LNCaP clone FGC (cell line): ENCODE results near the gene C10orf53.

Experiments
- DNase-seq: peaks from one replicate; pipeline ENCODE4 v3.0.0-alpha.2; 2011; ENCODE audit warnings: low read depth
- H3K4me3 ChIP-seq: 2 replicates; pipeline ENCODE4 v1.5.1; 2011; ENCODE audit warnings: mild to moderate bottlenecking, low read depth, low read length, control low read depth
- TF ChIP-seq, protein P1 (sequence below): IDR thresholded peaks from 2 replicates; pipeline ENCODE4 v1.5.1; 2012; ENCODE audit warnings: mild to moderate bottlenecking; ENCODE audit not compliant: control insufficient read depth, insufficient read depth; ENCODE audit errors: extremely low read depth

The C10orf53 gene

DNA sequence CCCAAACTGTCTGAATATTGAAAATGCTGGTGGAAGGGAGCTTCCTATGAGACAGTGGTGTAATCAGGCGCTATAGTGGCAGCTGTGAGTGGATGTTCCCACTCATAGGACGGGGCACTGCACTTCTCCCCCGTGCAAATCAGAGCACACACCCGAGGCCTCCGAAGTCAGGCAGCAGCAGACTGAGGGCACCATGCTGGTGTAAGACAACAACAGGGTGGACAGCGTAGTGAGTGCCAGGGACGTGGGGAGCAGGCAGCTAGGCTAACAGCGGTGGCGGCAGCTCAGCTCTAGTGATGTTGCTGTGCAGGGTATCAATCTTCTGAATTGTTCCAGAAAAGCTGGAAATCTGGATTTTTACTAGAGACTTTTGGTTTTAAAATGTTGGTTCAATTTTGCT lies 19.2 kb downstream of the C10orf53 start:
- no peak overlapping the region for H3K4me3 ChIP-seq
- no peak for DNase-seq
- TF ChIP-seq, protein P1, sequence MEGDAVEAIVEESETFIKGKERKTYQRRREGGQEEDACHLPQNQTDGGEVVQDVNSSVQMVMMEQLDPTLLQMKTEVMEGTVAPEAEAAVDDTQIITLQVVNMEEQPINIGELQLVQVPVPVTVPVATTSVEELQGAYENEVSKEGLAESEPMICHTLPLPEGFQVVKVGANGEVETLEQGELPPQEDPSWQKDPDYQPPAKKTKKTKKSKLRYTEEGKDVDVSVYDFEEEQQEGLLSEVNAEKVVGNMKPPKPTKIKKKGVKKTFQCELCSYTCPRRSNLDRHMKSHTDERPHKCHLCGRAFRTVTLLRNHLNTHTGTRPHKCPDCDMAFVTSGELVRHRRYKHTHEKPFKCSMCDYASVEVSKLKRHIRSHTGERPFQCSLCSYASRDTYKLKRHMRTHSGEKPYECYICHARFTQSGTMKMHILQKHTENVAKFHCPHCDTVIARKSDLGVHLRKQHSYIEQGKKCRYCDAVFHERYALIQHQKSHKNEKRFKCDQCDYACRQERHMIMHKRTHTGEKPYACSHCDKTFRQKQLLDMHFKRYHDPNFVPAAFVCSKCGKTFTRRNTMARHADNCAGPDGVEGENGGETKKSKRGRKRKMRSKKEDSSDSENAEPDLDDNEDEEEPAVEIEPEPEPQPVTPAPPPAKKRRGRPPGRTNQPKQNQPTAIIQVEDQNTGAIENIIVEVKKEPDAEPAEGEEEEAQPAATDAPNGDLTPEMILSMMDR, result no peak

DNA sequence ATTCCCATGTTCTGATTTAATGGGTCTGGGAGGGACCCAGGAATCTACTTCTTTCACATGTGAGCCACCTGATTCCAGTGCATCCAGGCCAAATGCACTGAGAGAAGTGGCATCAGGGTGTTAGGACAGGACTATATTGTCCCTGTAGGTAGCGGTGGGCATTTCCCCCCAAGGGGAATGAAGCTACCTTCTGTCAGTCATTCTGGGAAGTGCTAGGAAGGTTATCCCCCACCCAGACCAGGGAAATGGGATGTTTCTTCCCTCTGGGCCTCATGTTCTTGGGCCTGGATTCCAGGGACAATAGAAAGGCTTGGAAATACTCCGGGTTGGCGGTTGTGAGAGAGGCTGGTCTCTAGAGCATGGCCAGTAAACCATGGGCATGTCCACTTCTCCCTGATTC lies 20.8 kb downstream of the C10orf53 start:
- DNase-seq, result no peak
- TF ChIP-seq, protein P1, result no peak

DNA sequence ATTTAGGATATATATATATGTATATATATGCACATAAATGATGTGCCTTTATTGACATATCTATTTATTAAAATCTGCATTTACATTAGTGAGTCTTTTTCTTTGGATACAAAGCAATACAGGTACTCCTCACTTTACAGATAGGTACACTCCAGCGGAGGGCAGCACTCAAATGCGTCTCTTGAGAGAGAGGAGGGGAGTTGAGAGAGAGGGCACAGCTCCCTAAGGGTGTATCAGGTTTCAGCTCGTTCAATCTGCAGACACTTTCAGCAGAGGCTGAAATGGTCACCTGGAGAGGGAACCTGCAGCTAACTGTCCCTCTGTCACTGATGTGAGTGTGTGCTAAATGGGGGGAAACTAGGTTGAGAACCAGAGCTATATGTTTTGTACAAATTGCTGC lies 21.5 kb downstream of the C10orf53 start:
- no peak overlapping the region for H3K4me3 ChIP-seq
- TF ChIP-seq, protein P1, result no peak
- no peak for DNase-seq

More for the DNA sequence above, 20.8 kb downstream of the C10orf53 start:
- H3K4me3 ChIP-seq, result no peak overlapping the region

DNA sequence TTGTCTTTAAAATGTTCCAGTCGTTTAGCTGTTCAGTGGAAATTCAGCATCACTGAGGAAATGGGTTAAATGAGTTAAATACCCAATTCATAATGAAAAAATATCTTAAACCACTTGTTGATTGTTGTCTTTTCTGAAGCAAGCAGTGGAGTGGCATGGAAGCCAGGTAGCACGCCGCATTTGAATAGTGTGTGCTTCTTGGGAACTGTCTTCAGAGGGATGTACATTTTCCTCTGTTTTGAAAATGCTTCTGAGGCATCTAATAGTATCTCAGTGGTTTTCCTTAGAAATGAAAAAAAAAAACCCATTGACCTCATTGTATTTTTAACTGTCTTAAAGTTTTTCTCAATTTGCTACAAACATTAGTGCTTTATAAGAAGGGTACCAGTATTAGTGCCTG lies 28.1 kb downstream of the C10orf53 start:
- H3K4me3 ChIP-seq, result no peak overlapping the region
- TF ChIP-seq, protein P1, result no peak
- no peak for DNase-seq

DNA sequence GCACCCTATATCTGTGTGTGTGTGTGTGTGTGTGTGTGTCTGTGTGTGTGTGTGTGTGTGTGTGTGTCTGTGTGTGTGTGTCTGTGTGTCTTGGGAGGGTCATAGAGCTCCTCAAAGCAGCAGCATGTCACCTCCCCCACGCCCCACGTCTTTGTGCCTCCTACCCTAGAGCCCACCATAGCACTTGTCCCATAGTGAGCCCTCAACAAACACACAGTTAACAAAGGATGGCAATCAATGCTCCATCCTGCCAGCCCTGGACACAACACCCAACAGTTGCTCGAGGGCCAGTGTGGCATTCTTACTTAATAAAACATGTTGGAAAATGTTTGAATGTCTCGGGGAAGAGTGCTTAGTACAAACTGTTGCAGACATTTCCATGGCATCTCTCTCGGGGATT lies 30.5 kb downstream of the C10orf53 start:
- TF ChIP-seq, protein P1, result no peak
- DNase-seq, result no peak
- H3K4me3 ChIP-seq, result no peak overlapping the region

DNA sequence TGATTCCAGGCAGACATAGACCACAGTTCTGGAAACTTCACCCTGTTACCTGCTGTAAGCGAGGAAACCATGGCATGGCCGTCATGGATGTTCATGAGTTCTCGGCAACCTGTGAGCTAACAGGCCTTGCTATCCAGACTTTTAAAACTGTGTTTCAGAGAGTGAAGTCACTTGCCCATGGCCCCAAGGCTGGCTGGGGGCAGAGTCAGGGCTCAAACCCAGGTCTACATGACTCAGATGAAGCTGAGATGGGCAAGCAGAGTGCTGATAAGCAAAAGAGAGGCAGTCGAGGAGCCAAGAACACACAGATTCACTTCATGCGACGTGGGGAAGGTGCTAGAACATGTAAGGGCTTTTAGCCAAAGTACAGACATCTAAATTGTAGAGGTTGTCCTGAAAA lies 31.5 kb downstream of the C10orf53 start:
- DNase-seq, result no peak
- H3K4me3 ChIP-seq, result no peak overlapping the region
- TF ChIP-seq, protein P1, result no peak

DNA sequence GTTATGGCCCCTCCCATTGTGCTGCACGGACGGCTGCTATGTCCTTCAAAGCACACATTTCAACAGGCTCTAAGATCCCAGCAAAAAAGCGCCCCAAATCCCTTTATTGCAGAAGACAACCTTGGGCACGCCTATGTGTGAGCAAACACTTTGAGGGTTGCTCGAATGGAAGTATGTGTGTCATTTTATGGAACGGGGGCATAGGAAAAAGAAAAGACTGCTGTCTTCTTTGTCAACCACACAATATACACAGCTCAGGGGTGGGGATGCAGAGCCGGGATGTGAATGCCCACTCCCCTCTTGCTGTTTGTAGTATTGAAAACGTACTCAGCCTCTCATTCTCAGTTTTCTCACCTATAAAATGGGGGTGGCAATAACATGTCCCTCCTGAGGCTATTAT lies 32.0 kb downstream of the C10orf53 start:
- no peak for DNase-seq
- TF ChIP-seq, protein P1, result no peak
- H3K4me3 ChIP-seq, result no peak overlapping the region
